ENCODE data around the gene DUSP2.

DUSP2 gene

DNA sequence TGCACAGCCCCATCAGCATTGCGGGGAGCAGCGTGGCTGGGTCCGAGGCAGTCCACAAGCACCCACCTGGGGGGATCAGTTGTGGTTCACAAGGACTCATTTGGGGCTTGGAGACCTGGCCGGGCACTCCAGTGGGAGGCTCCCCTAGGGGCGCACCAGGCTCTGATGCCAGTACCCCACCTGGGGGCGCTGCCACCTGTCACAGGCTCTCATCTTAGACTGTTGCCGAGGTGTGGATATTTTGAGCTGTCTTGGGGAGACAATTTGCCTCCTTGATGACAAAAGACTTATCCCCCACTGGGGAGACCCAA lies 31.9 kb downstream of the DUSP2 start:
- no peak for DNase-seq

DNA sequence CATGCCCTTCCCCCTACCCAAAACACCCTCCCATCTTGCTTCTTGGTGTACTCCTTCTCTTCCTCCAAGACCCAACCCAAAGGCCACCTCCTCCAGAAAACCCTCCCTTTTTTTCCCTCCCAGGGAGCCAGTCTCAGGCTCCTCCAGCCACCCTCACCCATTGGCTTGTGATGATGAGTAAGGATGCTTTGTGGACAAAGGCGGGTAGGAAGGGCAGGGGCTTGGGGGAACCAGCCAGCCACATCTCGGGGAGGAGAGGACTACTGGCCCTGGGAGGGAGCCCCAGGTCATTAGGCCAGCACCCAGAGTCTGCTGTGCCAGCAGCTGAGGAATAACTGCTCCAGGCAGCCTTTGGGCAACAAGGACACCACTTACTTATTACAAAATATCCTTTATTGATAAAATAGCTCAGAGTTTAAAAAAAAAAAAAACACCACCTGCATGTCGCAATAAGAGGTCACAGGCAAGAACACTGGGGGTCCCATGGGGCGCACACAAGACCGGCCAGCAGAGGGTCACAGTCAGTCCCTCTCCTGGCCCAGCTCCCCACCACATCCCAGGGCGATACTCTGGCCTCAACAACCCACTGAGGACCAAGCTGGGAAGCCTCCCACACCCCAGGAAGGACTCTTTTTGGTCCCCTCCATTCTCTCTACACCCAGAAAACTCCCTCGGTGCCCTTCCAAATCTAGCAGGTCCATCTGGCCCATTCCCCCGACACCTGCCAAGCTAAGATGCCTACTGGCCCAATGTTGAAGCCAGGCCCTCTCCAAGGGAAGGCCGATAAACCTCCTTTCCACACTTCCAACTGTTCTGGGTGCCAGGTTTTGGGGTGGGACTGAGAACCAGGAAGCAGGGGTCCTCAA lies 32.5 kb downstream of the DUSP2 start:
- DNase-seq, result no peak

DNA sequence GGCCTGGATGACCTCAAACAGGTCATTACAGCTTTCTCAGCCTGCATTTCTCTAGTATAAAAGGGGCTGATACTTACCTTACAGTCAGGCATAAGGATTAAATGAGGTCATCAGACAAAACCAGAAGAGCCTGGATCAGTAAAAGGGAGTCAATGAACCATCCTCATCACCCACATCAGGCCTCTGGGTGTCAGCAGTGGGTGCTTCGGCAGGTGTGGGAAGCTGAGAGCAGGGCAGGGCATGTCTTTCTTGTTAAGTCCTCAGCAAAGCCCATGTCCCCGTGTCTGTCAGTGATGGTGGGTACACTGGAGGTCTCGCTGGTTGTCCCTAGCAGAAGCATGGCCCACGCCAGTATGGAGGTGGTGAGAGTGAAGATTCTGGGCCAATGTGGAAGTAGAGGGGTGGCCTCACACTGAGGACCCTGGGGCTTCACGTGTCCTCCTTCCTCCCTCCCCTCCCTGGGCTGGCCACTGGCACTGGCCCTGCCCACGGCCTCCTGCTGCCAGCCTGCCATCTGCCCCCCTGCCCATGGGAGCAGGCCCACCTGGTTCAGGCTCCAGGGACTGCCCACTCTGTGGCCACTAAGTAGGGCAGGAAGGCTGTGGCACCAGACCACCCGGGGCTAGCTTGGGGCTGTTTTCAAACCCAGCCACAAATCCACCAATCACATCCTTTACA lies 33.3 kb downstream of the DUSP2 start:
- no peak for DNase-seq

DNA sequence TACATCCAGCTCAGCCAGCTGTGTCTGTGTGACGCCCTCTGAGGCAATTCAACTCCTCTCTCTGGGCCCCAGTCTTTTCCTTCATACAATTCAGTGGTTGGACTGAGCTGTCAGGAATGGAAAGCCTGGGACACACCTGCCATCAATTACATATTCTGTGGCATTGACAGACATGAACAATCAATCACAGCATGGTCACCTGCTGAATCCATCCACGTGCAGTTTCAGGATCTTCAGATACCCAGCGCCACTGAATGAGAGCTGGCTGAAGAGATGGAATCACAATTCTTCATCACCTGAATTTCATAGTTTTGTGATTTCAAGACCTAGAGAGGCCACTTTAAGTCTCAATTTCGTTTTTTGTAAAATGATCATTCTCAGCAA lies 34.0 kb downstream of the DUSP2 start:
- DNase-seq, result no peak

DNA sequence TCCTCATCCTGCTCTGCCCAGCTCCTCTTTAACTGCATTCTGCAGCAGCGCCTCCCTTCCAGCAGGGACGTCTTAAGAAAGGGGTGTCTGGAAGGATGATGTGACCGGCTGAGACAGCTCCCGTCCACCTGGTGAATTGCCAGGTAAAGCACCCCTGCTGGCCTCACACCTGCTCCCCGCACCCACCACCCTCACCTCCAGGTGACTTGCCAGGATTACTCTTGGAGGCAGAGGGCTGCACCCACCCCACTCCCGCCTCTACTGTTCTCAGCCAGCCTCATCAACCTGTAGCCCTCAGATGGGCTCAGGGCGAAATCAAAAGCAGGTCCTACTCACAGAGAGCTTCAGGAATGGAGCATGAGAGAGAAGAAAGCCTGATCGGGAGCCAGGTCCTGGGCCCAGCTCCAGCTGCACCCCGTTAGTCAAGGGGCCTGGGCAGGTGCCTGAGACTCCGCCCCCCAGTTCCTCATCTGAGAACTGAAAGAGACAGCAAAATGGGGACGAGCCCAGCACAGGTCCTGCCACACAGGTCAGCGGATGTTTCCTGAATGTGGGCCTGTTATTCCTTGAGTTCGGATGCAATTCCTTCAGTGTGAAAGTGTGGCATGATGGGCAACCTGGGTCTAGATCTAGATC lies 34.5 kb downstream of the DUSP2 start:
- DNase-seq, result no peak

DNA sequence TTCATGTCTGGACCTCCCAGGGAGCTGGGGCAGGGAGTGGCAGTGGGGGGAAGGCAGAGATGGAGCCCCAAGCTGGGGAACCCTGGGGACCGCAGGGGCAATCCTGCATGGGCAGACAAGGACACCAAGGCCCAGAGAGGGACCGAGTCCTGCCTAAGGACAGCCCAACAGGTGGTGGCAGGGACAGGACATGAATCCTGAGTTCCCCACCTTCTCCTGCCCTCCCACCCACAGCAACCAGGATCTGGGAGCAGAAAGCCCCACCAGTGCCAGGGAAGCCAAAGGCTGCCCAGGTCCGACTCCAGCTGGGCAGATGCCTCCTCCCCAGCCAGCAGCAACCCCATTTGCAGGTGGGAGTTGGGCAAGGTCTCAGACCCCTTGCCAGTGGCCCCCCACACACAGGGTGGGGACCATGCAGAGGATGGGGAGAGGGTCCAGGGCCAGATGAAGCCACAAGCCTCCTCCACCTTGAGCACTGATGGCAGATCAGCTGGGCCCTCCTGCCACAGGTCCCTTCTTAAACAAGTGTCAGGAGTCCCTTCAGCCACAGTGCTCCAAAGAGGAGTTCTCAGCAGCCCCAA lies 35.2 kb downstream of the DUSP2 start:
- no peak for DNase-seq

DNA sequence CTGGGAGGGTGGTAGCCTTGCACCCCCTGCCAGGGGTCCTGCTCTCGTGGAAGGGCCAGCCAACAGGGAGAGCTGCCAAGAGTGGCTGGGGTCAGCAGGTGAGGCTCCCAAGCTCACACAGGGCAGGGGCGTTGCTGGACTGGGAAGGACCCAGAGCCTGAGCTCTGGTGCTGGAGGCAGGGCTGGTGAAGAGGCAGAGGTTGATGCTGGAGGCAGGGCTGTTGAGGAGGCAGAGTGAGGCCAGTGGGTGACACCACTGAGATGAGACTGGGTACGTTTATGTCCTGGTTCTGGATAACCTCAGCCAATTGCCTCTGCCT lies 35.9 kb downstream of the DUSP2 start:
- DNase-seq, result no peak

DNA sequence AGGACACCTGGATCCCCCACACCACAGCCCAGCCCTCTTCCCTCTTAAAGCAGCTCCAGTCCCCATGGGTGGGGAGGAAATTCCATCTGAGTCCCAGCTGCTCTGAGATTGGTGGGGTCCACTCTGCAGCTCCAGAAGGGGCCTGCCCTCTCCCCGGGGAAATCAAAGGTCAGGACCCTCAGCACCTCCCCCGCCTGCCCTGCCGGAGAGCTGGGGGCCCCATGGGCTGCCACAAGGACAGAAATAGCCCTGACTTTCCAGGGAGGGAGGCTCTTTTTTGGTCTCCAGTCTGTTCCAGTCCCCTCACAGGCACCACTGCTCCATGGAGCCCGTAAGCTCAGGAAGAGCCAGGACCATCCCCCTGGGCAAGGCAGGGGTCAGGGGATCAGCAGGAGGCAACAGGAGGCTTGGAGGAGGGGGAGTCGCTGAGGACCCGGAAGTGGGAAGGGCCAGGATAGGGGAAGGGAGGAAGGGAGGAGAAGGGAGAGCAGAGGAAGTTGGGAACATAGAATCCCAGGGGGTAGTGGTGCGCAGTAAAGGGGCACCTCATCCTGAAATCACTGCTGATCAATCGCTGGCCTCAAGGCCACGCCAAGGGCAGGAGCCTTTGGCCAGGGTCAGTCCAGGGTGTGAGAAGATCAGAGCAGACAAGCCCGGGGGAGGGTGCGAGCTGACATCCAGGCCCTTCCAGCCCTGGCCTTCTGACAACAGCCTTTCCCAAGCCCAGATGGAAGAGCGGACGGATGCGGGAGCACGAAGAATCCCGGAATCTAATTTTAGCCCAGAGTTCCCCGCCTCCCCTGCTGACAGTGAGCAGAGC lies 36.5 kb downstream of the DUSP2 start:
- DNase-seq, result no peak

DNA sequence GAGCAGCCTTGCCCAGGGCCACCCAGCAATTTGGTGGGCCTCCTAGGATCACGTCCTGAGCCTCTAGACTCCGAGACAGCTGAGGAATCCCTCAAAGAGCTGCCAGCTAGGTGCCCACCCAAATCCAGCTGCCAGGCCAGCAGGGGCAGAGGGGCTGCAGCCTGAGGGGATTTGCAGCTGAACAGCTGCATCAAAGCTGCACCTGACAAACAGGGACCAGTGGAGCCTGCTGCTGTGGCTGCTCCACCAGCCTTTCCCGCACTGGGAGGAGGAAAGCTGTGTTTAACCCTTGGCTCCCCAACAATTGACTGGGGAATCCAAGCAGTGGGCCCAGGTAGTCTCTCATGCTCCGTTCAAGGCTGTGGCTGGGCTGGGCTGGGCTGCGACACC lies 37.1 kb downstream of the DUSP2 start:
- no peak for DNase-seq

DNA sequence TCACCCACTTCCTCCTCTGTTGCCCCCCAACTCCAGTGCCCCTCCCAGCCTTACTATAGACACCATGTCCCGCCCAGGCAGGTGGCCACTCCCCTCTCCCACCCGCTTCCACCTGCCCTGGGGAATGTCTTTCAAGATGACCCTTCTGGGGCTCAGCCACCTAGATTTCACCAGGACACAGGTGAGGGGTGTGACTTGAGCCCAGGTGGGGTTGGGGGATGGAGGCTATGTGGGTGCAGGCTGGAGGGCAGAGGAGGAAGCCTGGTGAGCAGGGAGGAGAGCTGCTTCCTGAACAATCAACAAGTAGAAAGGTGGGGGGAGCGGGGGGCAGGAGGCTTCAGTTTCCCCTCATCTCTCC lies 37.6 kb downstream of the DUSP2 start:
- no peak for DNase-seq

DNA sequence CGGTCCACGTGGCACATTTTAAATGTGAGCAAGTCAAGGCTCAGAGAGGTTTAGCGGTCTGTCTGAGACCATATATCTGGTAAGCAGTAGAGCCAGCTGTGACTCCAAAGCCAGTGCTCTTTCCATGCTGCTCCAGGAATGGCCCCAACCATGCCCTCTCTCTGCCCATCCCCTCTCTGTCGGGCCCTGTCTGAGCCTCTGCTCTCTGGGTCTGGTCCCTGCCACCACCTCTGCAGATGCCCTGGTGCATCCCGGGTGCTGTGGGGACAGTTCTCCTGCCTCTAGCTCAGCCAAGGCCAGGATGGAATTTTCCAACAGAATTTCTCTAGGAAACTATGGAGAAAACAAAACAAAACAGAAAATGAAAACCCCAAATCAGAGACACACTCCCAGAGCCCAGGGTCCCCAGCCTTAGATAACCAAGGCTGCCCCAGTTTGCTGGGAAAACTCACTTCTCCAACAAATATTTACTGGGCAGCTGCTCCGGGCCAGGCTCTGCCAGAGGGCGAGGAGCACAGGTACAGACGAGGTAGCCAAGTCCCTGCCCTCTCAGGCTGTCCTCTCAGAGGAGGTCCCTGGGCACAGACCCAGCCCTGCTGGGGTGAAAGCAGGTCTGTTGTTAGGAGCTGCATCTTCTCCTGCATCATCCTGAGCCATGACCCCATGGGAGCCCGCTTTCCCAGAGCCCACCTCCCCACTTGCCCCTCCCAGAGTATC lies 38.1 kb downstream of the DUSP2 start:
- no peak for DNase-seq

DNA sequence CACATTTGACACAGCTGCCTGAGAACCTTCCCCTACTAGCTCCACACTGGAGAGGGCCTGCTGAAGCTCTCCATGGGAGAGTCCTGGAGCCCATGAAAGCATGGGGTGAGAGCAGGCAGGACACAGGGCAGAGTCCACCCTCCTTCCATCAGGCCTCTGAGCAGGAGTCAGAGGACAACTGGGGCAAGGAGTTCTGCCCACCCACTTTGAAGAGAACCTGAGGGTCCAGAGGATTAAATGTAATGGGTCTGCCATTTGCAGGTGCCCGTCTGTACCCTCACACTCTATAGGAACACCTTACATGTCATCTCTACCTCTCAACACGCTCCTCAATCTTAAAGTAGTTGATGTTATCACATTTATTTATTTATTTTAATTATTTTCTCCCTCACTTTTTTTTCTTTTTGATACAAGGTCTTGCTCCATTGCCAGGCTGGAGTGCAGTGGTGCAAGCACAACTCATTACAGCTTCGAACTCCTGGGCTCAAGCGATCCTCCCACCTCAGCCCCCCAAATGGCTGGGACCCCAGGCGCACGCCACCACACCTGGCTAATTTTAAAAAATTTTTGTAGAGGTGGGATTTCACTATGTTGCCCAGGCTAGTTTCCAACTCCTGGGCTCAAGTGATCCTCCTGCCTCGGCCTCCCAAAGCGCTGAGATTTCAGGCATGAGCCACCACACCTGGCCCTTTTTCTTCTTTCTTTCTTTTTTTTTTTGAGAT lies 39.1 kb downstream of the DUSP2 start:
- DNase-seq, result no peak

DNA sequence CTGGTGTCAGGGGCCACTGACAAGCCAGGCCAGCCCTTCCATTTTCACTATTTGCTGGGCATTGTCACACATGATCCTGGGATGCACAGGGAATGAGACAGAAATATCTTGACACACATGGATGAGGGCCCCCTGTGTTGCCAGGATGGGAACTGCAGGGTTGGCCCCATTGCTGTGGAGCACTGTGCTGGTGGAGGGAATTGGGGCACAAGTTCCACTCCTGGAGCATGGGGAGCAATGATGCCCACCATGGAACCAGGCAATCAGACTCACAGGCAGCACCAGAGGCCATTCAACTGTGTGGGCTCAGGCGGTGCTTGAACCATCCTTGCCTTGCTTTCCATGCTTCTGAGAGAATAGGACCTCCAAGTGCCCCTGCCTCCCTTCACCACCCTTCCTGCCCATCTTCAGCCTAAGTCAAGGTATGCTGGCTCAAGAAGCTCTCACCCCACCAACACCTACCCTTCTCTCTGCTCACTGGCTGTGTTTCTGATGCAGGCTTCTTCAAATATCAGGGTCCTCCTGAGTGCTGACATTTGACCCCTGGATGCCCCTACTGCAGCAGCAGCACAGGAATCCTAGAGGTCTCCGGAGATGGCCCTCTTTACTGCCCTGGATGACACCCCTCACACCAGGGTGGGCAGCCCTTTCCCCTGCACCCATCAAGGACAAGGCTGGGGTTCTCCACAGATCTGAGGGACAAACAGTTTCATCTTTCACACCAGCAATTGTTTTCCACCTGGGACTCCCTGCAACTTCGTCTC lies 39.9 kb downstream of the DUSP2 start:
- DNase-seq, result no peak

DNA sequence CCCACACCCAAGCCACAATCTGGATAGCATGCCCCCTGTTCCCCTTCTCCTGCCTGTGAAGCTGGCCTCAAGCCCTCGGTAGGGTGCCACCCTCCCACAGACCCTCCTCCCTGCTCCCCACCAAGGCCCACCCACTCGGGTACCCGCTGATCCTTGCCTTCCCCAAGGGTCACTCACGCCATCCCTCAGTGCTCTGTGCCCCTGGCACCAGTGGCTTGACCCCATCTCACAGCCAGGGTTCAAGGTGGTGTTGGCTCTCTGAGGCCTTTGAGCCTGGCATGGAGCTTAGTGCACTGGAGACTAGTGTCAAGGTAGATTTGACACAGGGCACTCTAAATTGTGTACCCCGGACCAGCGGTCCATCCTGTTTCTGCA lies 40.8 kb downstream of the DUSP2 start:
- no peak for DNase-seq

DNA sequence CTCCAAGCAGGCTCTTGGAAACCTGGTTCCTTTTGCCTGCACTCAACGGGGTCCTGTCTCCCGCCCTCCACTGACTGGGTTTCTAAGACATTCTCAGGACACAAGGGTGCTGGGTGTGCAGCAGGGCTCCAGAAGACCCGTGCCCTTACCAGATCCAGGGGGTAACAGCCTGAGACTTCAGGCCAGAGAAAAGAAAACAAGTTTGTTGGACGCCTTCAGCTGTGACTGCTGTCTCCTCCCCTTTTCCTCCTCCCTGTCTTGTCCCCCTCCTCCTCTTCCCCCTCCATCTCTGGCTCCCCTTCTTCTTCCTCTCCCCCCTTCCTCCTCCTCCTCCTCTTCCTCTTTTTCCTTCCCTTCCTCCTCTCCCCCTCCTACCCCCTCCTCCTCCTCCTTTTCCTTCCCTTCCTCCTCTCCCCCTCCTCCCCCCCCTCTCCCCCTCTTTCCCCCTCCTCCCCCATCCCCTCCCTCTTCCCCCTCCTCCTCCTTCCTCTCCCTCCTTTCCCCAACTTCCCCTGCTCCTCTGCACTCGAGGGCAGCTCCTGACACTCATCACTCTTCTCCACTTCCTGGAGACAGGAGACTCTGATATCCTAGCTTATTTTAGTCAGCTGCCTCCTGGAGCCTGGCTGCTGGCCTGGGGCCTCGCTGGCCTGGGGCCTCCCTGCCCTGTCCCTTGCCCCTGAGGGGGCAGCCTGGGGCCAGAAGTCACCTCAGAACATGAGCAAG lies 41.3 kb downstream of the DUSP2 start:
- no peak for DNase-seq

DNA sequence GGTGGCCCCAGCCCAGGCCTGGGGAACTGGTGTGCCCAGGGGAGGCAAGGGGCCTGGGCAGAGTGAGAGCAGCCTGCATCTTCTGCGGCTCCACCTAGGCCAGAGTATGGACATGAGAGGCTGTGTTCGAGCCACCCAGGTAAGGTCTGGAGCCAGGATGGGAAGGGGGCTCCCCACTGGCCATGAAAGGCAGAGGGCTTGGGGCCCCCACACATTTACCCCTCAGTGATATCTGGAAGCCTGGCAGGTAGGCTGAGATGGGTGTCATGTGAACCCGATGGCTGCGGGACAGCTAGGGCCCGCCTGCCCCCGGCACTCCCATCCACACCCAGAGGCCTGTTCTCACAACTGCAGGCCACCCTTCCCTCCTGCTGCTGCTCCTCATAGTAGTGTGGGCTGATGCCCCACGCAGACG lies 42.0 kb downstream of the DUSP2 start:
- DNase-seq, result no peak

DNA sequence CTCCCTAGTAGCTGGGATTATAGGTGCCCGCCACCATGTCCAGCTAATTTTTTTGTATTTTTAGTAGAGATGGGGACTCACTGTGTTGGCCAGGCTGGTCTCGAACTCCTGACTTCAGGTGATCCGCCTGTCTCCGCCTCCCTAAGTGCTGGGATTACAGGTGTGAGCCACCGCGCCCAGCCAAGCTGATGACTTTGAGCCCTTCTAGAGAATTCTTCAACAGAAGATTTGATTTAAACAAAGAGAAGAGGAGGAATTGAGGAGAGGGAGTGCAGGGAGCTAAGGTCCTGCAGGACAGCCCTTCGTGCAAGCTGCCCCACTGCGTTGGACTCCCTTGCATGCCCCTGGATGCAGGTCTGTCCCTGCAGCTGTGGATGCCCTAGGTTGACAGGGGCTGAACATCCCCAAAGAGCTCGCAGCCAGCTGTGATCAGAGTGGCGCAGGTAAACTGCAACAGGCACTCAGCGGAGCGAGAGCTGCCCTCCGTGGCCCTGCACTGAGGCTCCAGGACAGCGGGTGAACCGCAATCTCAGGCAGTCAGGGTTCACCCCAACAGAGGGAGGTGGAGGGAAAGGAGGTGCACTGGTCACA lies 42.5 kb downstream of the DUSP2 start:
- DNase-seq, result no peak

DNA sequence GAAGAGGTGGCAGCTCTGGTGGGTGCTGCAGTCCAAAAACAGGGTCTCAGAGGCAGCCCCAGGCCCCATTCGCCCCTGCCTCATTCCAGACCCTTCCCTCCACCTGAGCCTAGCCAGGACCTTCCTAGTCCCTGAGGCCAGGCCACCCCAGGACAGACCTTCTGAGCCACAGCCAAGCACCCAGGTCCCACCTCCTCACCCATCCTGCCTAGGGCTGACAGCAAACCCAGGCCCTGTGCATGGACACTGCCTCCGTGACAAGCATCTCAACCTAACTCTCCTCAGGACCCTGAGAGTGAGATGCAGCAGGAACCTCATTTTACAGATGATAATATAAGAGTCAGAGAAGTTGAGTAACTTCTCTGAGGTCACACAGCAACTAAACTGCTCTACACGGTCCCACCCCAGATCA lies 44.3 kb downstream of the DUSP2 start:
- no peak for DNase-seq

DNA sequence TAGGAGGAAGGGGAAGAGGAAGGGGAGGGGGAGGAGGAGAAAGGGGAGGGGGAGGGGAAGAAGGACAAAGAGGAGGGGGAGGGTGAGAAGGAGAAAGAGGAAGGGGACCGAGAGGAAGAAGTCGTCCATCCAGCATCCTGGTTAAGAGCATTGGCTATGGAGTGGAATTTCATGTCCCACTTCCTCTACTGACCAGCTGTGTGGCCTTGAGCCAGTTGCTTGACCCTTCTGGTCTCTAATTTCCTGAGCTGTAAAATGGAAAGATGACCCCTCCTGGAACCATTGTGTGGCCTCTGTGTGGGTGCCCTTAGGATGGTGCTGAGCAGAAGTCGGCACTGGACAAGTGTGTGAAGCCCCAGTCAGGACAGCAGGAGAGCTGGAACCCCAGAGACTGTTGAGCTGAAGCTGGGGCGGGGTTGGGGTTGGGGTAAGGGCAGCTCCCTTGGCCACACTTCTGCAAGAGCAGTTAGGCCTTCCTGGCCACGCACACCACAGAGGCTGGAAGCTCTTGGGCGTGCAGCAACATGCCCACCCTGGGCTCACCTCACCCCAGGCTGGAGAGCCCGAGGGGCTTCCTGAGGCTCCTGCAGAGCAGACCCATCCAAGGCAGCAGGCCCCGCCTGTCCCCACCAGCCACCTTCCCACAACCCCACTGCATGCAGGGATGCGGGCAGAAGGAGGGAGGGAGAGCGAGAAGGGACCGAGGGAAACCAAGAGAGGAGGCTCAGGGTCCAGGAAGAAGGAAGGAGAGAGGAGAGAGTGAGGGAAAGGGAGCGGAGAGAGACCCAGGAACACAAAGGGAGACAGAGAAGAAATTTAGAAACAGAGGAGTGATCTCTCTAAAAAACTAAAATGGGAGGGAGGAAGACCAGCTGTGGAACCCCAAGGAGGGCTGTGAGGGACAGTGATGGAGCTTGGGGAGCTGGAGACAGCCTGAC lies 45.1 kb downstream of the DUSP2 start:
- no peak for DNase-seq
